Muscle of arm (tissue), 14 donors: ENCODE data around the gene ANXA2R. TPM values are rescaled to one million over a fixed set of nuclear protein-coding genes. Genes with fewer than 3 reads are reported as not detected.
A peak's percentile ranks its signal among the peaks of the same experiment; 100 is the strongest.
"Not testable (repeated sequence)": the region's sequence is repeated elsewhere in the genome, so short reads cannot be mapped to it uniquely, and the experiment has no call there.

Source experiments
- DNase-seq: peaks from one replicate; pipeline ENCODE4 v3.0.0-alpha.2; 2013
- long read RNA-seq, 11 donors: transcript quantifications; one replicate each; lab custom pipeline, GENCODE V29; 2026
- polyA plus RNA-seq, 12 donors: library from polyadenylated mRNA; unstranded; fragments of 120-200 nt; gene quantifications; one replicate each; pipeline ENCODE4 v1.2.1, GENCODE V29; 2013; ENCODE audit not compliant: insufficient read length in 12 of 12

The ANXA2R gene, protein sequence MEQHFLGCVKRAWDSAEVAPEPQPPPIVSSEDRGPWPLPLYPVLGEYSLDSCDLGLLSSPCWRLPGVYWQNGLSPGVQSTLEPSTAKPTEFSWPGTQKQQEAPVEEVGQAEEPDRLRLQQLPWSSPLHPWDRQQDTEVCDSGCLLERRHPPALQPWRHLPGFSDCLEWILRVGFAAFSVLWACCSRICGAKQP
- polyA plus RNA-seq: 1 to 10 TPM in 3 of 12 donors, under 1 TPM in 7, not detected in 2; 0.65 to 1.8 (median 0.79) TPM
- long read RNA-seq, donor 1: 0 reads
- long read RNA-seq, donor 2, partial matches to known transcripts: 0 of 2 reads
- long read RNA-seq, donor 2, other reads (novel, unspliced or antisense): 0 of 2 reads
- long read RNA-seq, donor 3: 0 reads
- long read RNA-seq, donor 4: 0 reads
- long read RNA-seq, donor 5, partial matches to known transcripts: 0 of 3 reads
- long read RNA-seq, donor 5, other reads (novel, unspliced or antisense): 0 of 3 reads
- long read RNA-seq, donor 6: 0 reads
- long read RNA-seq, donor 7, partial matches to known transcripts: 0 of 4 reads
- long read RNA-seq, donor 7, other reads (novel, unspliced or antisense): 0 of 4 reads
- long read RNA-seq, donor 8: 0 reads
- long read RNA-seq, donor 9: 0 reads
- long read RNA-seq, donor 10, partial matches to known transcripts: 0 of 2 reads
- long read RNA-seq, donor 10, other reads (novel, unspliced or antisense): 0 of 2 reads
- long read RNA-seq, donor 11, partial matches to known transcripts: 0 of 2 reads
- long read RNA-seq, donor 11, other reads (novel, unspliced or antisense): 0 of 2 reads

DNA sequence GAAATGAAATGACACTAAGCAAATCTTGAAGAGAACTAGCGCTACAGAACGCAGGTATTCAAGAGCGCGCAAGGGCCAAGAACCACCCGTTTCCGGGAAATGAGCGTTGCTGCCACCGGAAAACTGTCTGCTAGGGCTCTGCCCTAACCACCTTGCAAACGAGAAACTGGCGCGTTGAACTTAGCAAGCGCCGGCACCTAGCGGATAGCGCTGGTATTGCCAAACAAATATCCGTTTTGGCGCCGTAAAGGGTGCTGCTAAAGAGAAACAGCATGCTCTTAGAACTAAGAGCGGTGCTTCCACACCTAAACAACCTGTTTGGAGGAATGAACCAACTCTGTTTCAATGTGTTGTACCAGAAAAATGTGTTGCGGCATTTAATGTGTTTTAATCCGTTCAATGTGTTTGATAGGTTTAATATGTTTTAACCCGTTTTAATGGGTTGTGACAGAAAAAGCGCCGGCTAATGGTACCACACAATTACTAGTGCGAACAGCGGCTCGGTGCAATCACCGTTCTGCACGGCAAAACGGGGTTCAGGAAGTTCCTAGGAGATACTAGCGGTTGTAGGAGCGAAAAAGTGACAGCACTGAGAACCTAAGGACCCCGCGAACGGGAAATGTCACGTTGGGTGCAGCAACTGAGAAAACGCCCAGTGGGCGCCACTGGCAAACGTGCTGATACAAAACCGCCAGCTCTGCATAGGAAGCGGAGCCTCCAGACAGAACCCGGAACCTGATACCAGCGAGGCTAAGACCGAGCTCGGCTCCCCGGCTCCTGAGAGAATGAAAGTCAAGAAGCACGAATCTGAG is at the start of gene ANXA2R:
ANXA2R (minus strand) TSS at position 33 of the 812 bp plus-strand sequence. CDS start 273 bp downstream, outside the sequence.
- peak; percentile 88 for DNase-seq

DNA sequence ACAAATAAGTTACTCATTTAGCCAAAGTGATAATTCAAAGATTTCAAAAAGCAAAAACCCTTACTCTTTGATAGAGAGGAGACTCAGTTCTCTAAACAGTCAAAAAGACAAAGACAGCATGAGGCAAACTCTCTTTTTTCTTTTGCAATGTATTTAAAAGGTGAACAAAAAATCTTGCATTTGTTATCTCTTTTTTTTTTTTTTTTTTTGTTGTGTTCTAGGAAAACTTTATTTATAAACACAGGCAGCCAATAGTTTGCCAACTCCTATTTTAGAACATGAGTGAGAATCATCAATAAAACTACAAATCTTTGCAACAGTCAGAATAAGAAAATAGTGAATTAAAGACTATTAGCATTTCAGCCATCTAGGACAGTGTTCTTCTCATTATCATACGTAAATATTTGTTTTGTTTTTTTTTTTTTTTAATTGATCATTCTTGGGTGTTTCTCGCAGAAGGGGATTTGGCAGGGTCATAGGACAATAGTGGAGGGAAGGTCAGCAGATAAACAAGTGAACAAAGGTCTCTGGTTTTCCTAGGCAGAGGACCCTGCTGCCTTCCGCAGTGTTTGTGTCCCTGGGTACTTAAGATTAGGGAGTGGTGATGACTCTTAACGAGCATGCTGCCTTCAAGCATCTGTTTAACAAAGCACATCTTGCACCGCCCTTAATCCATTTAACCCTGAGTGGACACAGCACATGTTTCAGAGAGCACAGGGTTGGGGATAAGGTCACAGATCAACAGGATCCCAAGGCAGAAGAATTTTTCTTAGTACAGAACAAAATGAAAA is 46.2 kb upstream of the ANXA2R start:
- DNase-seq: not testable (repeated sequence)

DNA sequence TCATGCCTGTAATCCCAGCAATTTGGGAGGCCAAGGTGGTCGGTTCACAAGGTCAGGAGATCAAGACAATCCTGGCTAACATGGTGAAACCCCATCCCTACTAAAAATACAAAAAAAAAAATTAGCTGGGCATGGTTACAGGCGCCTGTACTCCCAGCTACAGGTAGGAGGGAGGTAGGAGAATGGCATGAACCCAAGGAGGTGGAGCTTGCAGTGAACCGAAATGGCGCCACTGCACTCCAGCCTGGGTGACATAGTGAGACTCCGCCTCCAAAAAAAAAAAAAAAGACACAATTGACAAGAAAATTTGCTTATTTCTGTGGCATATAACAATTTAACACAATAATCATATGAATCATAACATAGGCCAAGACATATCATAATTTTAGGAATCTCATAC is 45.3 kb upstream of the ANXA2R start:
- no peak for DNase-seq

DNA sequence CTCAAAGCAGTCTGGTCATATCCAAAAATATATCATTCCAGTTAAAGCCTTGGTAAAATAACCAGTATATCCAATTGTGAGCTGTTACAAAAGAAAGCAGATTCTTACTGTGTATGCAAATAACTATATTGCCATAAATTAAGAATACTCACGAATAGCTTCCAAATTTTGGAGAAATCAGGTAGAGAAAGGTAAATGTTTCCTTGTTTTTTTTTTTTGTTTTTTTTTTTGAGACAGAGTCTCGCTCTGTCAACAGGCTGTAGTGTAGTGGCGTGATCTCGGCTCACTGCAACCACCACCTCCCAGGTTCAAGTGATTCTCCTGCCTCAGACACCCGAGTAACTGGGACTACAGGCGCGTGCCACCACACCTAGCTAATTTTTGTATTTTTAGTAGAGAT is 44.3 kb upstream of the ANXA2R start:
- DNase-seq: not testable (repeated sequence)

DNA sequence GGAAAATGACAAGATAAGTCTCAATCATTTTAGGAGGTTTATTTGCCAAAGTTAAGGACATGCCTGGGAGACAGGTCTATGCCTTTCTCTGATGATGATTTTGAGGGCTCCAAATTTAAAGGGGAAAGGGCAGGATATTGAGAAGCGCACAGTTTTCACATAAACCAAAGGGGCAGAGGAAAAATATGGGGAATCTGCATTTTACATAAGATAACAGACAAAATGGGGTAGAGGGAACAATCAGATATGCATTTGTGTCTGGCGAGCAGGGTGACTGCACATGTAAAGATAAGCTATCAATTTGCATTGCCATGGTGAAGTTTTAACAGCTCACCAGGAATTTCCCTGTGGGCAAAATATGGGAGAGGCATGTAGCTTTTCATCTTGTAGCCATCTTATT is 41.2 kb upstream of the ANXA2R start:
- not testable (repeated sequence) for DNase-seq

DNA sequence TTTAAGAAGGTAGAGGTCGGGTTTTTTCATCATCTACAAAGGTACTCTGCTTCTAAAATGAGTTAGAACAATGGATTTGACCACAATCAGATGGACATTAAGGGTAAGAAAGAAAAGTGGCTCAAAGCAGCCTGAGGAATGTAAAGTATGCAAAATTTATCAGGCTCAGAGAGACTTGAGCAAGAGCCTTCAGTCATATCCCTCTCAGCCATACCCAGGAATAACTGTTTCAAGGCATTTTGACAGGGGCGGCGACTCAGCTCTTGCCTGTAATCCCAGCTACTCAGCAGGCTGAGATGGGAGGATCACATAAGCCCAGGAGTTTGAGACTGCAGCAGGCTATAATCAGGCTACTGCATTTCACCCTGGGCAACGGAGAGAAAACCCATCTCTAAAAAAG is 38.8 kb upstream of the ANXA2R start:
- no peak for DNase-seq

DNA sequence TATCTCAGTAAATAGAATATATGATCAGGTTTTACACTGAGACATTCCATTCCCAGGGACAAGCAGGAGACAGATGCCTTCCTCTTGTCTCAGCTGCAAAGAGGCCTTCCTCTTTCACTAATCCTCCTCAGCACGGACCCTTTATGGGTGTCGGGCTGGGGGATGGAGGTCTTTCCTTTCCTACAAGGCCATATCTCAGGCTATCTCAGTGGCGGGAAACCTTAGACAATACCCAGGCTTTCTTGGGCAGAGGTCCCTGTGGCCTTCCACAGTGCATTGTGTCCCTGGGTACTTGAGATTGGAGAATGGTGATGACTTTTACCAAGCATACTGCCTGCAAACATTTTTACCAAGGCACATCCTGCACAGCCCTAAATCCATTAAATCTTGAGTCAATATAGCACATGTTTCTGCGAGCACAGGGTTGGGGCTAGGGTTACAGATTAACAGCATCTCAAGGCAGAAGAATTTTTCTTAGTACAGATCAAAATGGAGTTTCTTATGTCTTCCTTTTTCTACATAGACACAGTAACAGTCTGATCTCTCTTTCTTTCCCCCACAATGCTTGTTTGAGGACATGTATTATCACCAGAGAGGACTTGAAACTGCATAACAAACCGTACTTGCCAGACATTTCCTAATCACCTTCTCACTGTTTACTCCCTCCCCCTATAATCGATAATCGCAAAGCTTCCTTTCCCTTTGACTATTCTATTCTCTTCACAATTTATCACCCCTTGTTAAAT is 37.5 kb upstream of the ANXA2R start:
- DNase-seq: not testable (repeated sequence)

DNA sequence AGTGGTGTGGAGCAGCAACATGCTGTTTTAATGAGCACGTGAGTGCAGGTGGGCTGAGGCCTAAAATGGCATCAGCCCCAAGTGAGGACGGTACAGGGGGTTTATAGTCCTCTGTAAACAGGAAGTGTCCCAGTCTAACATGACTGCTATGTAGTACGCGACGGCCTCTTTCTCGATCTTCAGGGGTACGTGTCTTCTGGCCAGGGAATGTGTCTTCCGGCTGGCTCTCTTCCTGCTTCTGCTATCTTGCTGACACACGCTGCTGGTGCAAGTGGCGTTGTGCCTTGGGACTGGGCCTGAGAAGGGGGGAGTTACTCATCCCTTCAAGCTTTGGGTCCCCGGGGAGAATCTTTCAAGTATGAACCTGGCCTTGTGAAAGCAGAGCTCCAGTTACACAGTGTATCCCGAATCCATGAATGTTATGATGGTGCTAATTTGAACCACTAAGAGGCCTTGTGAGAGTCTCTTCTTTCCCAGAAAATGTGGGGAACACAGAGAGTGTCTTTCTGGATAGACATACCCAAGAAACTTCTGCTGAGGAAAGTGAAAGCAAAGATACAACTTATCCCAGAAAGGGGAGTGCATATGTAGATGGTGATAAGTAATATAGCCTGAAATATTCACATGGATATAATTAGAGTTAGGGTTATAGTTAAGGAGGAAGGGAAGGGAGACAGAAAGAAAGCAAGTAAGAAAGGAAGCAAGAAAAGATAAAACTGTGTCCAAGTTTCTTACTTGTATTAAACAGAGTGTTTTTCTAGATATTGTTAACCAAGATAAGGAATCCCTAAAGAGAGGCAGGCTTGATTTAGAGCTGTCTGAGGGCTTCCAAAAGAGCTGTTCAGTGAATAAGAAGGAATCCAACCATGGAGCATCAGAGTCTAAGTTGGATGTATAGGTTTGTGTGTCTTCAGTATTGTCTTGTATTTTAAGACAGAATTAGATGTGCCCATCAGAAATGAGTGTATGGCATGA is 35.5 kb upstream of the ANXA2R start:
- DNase-seq: no peak

DNA sequence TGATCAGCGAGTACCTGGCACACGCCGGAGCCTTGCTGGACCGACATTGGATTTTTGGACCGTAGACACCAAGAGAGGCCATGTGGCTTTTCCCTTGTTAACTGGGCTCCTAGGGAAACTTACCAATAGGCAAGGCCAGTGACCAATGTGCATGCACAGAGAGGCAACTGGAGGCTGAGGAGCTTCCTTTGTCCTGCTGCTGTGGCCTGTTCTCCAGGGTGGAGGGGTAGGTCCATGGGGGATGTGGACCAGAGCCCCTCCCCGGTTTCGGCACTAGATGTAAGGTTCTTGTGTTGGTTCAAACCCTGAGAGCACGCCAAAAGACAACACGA is 34.8 kb upstream of the ANXA2R start:
- DNase-seq: no peak

DNA sequence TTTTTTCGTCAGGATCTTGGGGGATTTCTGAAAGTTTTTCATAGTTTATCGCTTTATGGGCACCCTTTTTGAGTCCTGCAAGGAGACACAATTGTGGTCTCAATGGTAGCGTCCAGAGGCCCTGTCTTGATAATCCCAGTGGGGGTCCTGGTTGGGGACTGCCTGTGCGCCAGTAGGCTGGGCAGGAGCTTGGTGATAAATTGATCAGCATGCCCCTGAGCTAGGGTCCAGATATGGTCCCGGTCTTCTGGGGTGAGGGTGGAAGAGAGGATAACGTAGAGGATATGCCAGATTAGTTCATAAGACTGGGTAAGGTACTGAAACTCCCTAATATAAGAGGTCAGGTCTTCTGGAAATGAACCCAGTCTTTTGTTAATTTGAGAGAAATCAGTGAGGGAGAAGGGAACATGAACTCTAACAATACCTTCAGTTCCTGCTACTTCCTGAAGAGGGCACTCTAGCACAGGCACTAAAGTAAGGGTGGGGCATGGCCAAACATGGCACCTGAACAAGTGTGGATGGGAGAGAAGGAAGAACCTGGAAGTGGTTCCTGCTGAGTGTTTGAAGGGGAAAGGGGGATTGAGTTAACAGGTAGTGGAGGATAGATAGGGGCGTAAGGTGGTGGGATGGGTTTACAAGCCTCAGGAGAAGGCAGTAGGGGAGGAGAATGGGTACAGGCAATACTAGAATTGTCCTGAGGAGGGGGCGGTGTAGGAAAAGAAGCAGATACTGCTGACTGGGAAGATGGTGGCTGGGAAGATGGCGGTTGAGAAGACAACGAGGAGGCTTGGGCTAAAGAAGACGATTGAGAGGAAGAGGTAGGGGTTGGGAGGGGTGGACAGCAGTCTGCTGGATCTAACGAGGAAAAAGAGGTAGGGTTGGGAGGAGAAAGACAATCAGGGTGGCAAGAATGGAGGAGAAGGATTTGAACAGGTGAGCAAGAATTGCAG is 33.8 kb upstream of the ANXA2R start:
- no peak for DNase-seq

DNA sequence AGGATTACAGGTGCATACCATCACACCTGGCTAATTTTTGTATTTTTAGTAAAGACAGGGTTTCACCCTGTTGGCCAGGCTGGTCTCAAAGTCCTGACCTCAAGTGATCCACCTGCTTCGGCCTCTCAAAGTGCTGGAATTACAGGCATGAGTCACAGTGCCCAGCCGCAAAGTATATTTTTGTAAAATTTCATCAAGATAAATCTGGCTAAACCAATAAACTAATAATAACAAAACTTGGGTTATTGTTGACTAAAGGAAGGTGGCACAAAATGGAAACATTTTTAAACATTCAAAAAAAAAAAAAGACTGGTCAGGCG is 29.2 kb upstream of the ANXA2R start:
- DNase-seq: not testable (repeated sequence)

DNA sequence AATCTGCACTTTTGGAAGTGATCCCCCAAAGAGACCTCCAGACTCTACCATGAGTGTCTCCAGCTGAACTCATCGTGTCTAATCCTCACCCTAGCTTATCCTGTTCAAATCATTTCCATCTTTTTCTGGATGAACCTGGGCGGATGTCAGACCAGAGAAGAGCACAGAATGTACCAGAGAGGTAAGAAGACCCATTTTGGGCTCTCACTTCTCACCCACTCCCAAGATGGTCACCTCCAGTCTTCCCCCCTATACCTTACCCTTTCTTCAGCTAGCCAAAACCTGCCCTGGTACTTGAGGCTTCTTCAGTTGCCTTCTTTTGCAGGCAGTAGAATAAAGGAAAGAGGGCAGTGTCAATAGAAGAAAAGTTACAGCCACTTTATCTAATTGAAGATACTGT is 27.9 kb upstream of the ANXA2R start:
- DNase-seq: no peak

DNA sequence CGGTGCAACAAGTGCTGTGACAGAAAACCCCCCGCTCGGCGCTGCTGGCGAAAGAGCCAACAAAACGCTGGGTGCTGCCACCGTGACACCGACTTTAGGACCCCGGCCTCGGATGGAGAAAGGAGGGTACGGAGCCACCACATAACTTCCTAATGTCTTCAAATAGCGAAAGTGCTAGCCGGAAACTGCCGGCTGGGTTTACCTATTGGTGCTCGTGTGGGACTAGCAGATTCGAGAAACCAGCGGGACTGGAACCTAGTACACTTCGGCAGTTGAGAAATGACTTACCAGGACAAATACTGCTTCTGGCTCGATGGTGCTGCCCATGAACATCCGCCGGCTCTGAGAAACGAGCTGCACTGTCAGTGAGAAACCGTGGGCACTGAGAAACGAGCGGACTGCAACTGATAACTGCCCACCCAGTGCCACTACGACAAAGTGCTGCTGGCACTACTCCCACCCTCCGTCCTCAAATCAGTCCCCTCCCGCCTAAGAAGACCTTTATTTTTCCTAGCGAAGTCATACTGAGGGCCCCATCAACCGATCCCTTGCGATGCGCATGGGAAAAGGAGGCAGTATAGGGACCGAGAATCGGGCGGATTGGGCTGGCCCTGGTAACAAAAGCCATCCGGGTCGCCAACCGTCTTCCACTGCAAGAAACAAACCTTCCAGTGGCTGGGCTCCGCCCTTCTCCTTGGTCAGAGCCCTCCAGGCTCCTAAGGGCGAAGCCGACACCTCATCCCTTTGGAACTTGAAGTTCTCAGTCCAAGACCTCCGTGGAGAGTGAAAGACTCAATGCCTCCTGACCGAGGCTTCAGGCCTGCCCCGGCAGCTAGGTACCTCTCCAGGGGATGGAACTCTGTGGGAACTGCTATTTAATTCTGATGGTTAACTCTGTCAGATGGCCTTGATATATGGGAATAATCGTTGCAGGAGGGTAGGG is 27.0 kb upstream of the ANXA2R start:
- DNase-seq: peak; percentile 95

DNA sequence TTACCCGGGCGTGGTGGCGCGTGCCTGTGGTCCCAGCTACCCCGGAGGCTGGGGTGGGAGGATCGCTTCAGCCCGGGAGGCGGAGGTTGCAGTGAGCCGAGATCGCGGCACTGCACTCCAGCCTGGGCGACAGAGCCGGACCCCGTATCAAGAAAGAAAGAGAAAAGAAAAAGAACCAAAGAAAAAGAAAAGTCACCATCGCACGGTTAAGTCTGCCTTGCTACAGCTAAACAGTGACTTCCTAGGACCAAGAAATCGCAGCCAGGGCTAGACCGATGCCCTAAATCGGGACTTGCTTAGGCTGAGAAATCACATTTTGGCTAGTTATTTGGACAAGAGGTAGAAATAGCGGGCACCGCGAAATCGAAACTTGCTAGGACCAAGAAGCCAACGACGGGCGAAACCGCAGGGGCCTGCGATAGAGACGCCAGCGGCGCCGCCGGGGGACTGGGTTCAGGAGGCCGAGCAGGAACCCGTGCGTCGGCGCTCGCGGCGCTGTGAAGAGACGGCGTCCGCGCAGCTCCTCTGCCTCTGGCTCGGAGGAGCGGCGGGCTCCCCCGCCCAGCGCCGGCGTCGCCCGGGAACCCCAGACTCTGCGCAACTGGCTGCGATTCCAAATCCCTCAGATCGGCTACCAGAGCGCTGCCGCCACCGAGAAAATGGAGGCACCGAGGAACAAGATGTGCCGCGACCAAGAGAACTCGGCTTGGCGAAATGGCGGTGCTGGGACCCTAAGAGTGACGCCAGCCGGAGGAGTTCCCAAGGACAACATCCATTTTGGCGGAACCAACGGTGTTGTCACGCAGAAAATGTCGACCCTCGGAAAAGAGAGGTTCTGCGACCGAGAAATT is 26.1 kb upstream of the ANXA2R start:
- DNase-seq: peak; percentile 82

DNA sequence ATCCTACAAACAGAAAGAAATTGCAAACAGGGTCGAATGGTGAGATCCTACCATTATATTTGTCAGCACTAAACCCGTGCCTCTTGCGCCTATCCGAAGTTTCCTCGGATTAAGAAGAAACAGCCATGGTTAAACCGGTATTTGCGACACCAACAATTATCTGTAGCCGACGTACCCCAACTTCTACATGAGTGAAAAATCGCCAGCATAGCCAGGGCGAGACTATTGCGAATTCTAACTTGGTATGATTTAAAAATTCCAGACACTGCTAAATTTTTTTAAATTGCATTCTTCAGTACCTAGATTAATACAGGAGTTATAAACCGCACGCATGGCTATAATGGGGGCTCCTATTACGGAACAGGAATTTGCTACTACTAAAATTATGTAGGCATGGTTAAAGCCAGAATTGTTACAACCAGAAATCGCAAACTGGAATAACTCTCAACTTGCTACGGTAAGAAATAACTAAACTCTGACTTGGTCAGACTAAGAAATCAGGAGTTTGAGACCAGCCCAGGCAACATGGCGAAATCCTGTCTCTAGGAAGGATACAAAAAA is 25.3 kb upstream of the ANXA2R start:
- DNase-seq: peak; percentile 67

DNA sequence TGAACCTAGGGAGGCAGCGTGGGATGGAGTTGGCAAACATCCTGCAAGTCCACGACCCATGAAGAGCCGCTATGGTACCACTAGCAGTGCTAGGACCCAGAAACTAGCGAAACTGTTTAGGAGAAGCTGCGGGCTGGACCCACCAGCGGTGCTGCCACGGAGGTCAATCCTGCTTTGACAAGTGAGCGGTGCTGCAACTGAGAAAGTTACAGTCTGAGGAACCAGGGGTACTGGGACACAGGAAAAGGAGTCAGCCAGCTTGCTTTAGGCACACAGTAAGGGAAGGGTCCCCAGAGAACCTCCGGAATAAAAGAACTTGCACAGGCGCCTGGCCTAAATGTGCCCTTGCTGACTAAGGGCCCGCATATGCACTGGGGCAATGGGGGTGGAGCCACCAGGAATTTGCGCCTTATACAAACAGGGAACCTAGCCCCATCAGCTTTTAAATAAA is 23.6 kb upstream of the ANXA2R start:
- DNase-seq: no peak
